ENCODE measurements around the gene KSR2. TPM values are rescaled to one million over a fixed set of nuclear protein-coding genes. Genes with fewer than 3 reads are reported as not detected.
"Not testable (repeated sequence)": the region's sequence is repeated elsewhere in the genome, so short reads cannot be mapped to it uniquely, and the experiment has no call there.

The KSR2 gene
- total and polyA plus RNA-seq, 4 experiments from 2014 or later, result 0.03 to 0.09 (median 0.06) TPM; not detected in 1

DNA sequence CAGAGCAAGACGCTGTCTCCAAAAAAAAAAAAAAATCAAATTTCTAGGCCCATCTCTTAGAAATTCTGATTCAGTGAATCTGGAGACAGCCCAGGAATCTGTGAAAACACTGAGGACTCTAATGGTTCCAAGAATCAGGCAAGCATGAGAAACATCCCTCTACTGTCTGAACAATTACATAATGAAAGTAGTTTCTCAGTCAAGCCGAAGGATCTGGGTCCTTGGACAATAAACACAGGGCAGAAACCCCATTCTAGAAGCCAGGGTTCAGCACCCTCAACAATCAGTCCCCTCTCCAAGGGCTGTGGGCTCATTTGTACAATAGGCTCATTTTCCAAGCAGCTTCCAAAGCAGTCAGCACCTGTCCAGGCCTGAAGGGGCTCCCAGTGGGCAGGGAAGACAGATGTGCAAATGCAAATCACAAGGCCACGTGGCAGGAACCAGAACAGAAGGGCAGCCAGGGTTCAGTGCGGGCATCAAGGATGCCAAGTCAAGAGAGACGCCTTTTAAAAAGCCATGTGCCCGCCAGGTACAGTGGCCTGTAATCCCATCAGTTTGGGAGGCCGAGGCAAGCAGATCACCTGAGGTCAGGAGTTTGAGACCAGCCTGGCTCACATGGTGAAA lies 96.1 kb downstream of the KSR2 start:
- CTCF ChIA-PET (ENCODE audit: partially characterized antibody), result interaction anchor here (0.7 to 3.8 kb wide), 7 partner anchors 14 to 504 kb away, joined by 3 to 50 read pairs (median 5); partner anchors contain the start of gene SUDS3
- H3K27me3 ChIP-seq (ENCODE audit: insufficient read depth, low read length), result no peaks in the 10 kb centered on the region
- peaks cover 6 to 14% (median 10%) of the 10 kb centered on the region in 4 donors for H3K4me1 Mint-ChIP-seq
- no peaks in the 10 kb centered on the region for H3K36me3 ChIP-seq (ENCODE audit: insufficient read depth, low read length)
- peaks cover 3 to 9% of the 10 kb centered on the region in 2 donors for H3K27me3 Mint-ChIP-seq
- H3K4me3 ChIP-seq (ENCODE audit: low read length in 2 of 2), result no peak overlapping the region
- H3K36me3 Mint-ChIP-seq, result no peaks in the 10 kb centered on the region
- no peak for DNase-seq
- POLR2A ChIA-PET (ENCODE audit: partially characterized antibody), result no interaction called here
- H3K4me1 ChIP-seq (ENCODE audit: insufficient read depth, low read length), result peaks cover 6% of the 10 kb centered on the region
- no peaks in the 10 kb centered on the region for H3K9me3 ChIP-seq (ENCODE audit: control insufficient read depth in 1 of 2, low read length in 2 of 2)
- no peaks in the 10 kb centered on the region for H3K9me3 Mint-ChIP-seq
- intact Hi-C loops (cut with micrococcal nuclease), result no loop called here
- no peak overlapping the region for H3K4me3 Mint-ChIP-seq
- no peak overlapping the region for H3K27ac ChIP-seq (ENCODE audit: low read depth, low read length)
- H3K27ac Mint-ChIP-seq, result no peak overlapping the region

DNA sequence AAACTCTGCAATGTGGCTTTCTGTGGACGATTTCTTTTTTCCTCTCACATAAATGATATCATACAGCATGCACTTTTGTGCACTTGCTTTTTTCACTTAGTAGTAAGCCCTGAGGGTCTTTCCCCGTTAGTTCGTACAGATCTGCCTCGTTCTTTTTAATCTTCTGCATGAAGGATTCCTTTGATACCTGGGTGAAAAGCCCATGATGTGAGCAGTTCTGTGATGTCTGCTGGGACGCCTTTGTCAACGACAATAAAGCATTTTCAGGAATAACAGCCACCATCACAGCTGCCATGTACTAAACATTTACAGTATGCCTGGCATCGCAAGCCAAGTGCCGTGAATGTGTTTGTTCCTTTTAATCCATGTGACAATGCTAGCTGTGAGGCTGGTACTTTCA lies 99.2 kb downstream of the KSR2 start:
- H3K4me3 Mint-ChIP-seq, result no peak overlapping the region
- no peaks in the 10 kb centered on the region for H3K36me3 ChIP-seq (ENCODE audit: insufficient read depth, low read length)
- peaks cover 0 to 1% of the 10 kb centered on the region in 2 donors for H3K27me3 Mint-ChIP-seq
- DNase-seq, result no peak
- ChIA-PET POLR2A (ENCODE audit: partially characterized antibody) (no interaction called here), CTCF (ENCODE audit: partially characterized antibody) (interaction anchor here (1.0 to 2.6 kb wide), 4 partner anchors 10 to 20 kb away, joined by 3 to 9 read pairs (median 8); no protein-coding TSS in a partner anchor)
- peaks cover 0 to 2% (median 0%) of the 10 kb centered on the region in 4 donors for H3K4me1 Mint-ChIP-seq
- intact Hi-C loops (cut with micrococcal nuclease), result no loop called here
- H3K4me1 ChIP-seq (ENCODE audit: insufficient read depth, low read length), result no peaks in the 10 kb centered on the region
- H3K9me3 ChIP-seq (ENCODE audit: control insufficient read depth in 1 of 2, low read length in 2 of 2), result no peaks in the 10 kb centered on the region
- H3K27me3 ChIP-seq (ENCODE audit: insufficient read depth, low read length), result no peaks in the 10 kb centered on the region
- no peaks in the 10 kb centered on the region for H3K9me3 Mint-ChIP-seq
- no peaks in the 10 kb centered on the region for H3K36me3 Mint-ChIP-seq
- H3K27ac ChIP-seq (ENCODE audit: low read depth, low read length), result no peak overlapping the region
- no peak overlapping the region for H3K27ac Mint-ChIP-seq
- no peak overlapping the region for H3K4me3 ChIP-seq (ENCODE audit: low read length in 2 of 2)

DNA sequence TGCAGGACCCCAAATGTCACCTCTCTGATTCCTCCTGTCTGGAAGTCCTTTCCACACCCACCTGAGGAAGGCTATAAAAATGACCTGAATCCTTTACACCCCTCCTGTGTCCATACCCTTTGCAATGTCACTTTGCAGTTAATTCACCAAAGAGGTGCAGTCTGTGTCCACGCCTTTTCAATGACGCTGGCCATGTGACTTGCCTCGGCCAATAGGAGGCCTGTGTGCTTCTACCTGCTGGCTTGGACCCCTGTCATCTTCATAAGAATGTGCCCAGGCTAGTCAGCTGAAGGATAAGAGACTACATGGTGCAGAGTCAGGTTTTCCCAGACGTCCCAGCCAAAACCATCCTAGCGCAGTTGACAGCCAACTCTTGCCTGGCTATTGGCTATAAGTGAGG lies 101.4 kb downstream of the KSR2 start:
- Histone ChIP-seq H3K4me3 (ENCODE audit: low read length in 2 of 2) (no peak overlapping the region), H3K36me3 (ENCODE audit: insufficient read depth, low read length) (no peaks in the 10 kb centered on the region), H3K4me1 (ENCODE audit: insufficient read depth, low read length) (no peaks in the 10 kb centered on the region), H3K9me3 (ENCODE audit: control insufficient read depth in 1 of 2, low read length in 2 of 2) (no peaks in the 10 kb centered on the region), H3K27me3 (ENCODE audit: insufficient read depth, low read length) (no peaks in the 10 kb centered on the region), H3K27ac (ENCODE audit: low read depth, low read length) (no peak overlapping the region)
- H3K27ac Mint-ChIP-seq, result no peak overlapping the region
- ChIA-PET CTCF (ENCODE audit: partially characterized antibody) (interaction anchor here (1.1 to 1.2 kb wide), 2 partner anchors 10 to 30 kb away, joined by 3 to 6 read pairs; no protein-coding TSS in a partner anchor), POLR2A (ENCODE audit: partially characterized antibody) (no interaction called here)
- H3K4me1 Mint-ChIP-seq, result no peaks in the 10 kb centered on the region
- H3K27me3 Mint-ChIP-seq, result peaks cover 6% of the 10 kb centered on the region in 2 donors
- DNase-seq, result no peak
- no peaks in the 10 kb centered on the region for H3K36me3 Mint-ChIP-seq
- H3K9me3 Mint-ChIP-seq, result no peaks in the 10 kb centered on the region
- intact Hi-C loops (cut with micrococcal nuclease), result no loop called here
- H3K4me3 Mint-ChIP-seq, result no peak overlapping the region

DNA sequence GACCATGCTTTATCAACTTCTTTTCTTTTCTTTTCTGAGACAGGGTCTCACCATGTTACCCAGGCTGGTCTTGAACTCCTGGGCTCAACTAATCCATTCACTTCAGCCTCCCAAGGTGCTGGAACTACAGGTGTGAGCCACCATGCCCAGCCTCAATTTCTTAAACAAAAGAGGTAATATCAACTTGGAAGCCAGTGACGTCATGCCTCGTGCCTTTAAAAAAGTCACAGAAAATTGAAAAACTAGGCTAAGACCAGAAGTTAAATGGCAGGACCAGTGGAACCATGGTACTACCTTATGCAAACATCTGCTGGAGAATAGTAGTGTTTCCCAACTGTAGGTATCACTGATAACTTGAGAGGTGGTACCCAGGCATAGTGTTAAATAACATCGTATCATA lies 103.3 kb downstream of the KSR2 start:
- Mint-ChIP-seq H3K27ac (no peak overlapping the region), H3K36me3 (no peaks in the 10 kb centered on the region), H3K4me1 (no peaks in the 10 kb centered on the region), H3K4me3 (no peak overlapping the region), H3K27me3 (peaks cover 6% of the 10 kb centered on the region in 2 donors), H3K9me3 (no peaks in the 10 kb centered on the region)
- POLR2A ChIA-PET (ENCODE audit: partially characterized antibody), result no interaction called here
- CTCF ChIA-PET (ENCODE audit: partially characterized antibody), result interaction anchor here (1.0 kb wide), 1 partner anchor 10 kb away, joined by 4 read pairs; no protein-coding TSS in a partner anchor
- Histone ChIP-seq H3K9me3 (ENCODE audit: control insufficient read depth in 1 of 2, low read length in 2 of 2) (no peaks in the 10 kb centered on the region), H3K4me1 (ENCODE audit: insufficient read depth, low read length) (no peaks in the 10 kb centered on the region), H3K36me3 (ENCODE audit: insufficient read depth, low read length) (no peaks in the 10 kb centered on the region), H3K27me3 (ENCODE audit: insufficient read depth, low read length) (no peaks in the 10 kb centered on the region), H3K4me3 (ENCODE audit: low read length in 2 of 2) (no peak overlapping the region), H3K27ac (ENCODE audit: low read depth, low read length) (no peak overlapping the region)
- intact Hi-C loops (cut with micrococcal nuclease), result no loop called here
- no peak for DNase-seq

DNA sequence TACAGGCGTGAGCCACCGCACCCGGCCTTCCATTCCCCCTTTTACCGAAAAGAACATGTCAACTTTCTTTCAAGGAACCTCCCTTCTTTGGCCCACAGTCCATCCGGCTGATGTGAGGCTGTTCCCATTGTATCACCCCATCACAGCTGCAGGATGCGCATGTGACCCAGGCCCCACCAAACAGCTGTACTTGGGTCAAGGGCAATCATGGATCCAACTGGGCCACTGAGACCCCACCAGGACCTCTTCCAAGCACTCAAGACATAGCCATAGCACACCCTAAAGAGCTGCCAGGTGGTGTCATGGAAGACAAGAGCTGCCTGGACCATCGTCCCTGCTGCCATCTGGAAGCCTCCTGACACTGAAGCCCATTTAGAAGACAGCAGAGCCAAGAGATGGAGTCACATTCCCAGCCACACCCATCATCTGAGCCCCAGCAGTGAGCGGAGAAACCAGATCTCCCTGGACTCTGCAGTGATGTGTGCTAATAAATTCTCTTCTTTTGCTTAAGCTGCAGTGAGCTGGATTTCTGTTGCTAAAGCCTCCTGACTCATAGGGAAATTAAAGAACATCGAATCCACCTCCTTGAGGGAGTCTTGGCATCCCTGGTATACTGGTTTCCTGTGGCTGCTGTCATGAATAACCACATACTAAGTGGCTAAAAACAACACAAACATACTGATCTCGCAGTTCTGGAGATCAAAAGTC lies 105.6 kb downstream of the KSR2 start:
- no peak for DNase-seq
- H3K4me3 ChIP-seq (ENCODE audit: low read length in 2 of 2), result no peak overlapping the region
- Mint-ChIP-seq H3K36me3 (no peaks in the 10 kb centered on the region), H3K27me3 (peaks cover 6% of the 10 kb centered on the region in 2 donors), H3K9me3 (no peaks in the 10 kb centered on the region), H3K4me1 (no peaks in the 10 kb centered on the region), H3K4me3 (no peak overlapping the region), H3K27ac (no peak overlapping the region)
- H3K36me3 ChIP-seq (ENCODE audit: insufficient read depth, low read length), result no peaks in the 10 kb centered on the region
- peaks cover under 1% of the 10 kb centered on the region for H3K4me1 ChIP-seq (ENCODE audit: insufficient read depth, low read length)
- POLR2A ChIA-PET (ENCODE audit: partially characterized antibody), result no interaction called here
- H3K9me3 ChIP-seq (ENCODE audit: control insufficient read depth in 1 of 2, low read length in 2 of 2), result no peaks in the 10 kb centered on the region
- CTCF ChIA-PET (ENCODE audit: partially characterized antibody), result no interaction called here
- intact Hi-C loops (cut with micrococcal nuclease), result no loop called here
- H3K27me3 ChIP-seq (ENCODE audit: insufficient read depth, low read length), result no peaks in the 10 kb centered on the region
- no peak overlapping the region for H3K27ac ChIP-seq (ENCODE audit: low read depth, low read length)

DNA sequence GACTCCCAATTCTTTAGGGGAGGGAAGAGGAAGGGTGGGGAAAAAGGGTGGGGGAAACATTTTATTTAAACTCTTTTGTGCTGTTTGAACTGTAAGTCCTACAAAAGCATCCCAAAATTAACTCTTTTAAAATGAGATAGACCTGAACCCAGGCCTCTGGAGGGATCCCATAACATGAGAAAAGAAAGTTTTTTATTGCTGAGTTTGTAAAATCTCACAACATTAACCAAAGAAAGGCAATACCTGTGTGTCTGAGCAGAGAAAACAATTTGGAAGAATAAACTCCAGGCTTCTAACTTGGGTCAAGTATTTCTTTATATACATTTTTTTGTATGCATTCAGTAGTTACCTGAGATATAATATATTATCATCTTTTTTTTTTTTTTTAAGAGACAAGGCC lies 107.1 kb downstream of the KSR2 start:
- Mint-ChIP-seq H3K4me3 (no peak overlapping the region), H3K36me3 (no peaks in the 10 kb centered on the region), H3K4me1 (peaks cover 0 to 2% (median 0%) of the 10 kb centered on the region in 4 donors), H3K9me3 (no peaks in the 10 kb centered on the region), H3K27me3 (peaks cover 6 to 8% of the 10 kb centered on the region in 2 donors), H3K27ac (no peak overlapping the region)
- ChIA-PET POLR2A (ENCODE audit: partially characterized antibody) (no interaction called here), CTCF (ENCODE audit: partially characterized antibody) (interaction anchor here (1.0 kb wide), 1 partner anchor 12 kb away, joined by 3 read pairs; no protein-coding TSS in a partner anchor)
- intact Hi-C loops (cut with micrococcal nuclease), result no loop called here
- Histone ChIP-seq H3K27me3 (ENCODE audit: insufficient read depth, low read length) (no peaks in the 10 kb centered on the region), H3K4me3 (ENCODE audit: low read length in 2 of 2) (no peak overlapping the region), H3K27ac (ENCODE audit: low read depth, low read length) (no peak overlapping the region), H3K36me3 (ENCODE audit: insufficient read depth, low read length) (no peaks in the 10 kb centered on the region), H3K9me3 (ENCODE audit: control insufficient read depth in 1 of 2, low read length in 2 of 2) (no peaks in the 10 kb centered on the region), H3K4me1 (ENCODE audit: insufficient read depth, low read length) (peaks cover 5% of the 10 kb centered on the region)
- no peak for DNase-seq

DNA sequence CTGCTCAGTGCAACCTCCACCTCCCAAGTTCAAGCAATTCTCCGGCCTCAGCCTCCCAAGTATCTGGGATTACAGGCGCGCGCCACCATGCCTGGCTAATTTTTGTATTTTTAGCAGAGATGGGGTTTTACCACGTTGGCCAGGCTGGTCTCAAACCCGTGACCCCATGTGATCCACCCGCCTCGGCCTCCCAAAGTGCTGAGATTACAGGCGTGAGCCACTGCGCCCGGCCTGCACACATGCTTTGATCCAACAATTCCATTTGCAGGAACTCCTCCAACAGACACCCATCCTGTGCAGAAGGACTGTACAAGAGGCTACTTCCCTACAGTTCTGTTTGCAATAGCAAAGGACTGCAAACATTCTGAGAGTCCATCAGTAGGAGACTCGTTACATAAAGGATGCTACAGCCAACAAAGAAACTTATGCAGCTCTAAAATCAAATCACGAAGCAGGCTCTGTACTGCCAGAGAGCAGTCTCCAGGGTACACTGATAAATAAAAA lies 108.0 kb downstream of the KSR2 start:
- H3K27me3 Mint-ChIP-seq; DNase-seq; H3K27ac ChIP-seq (ENCODE audit: low read depth, low read length); H3K9me3 ChIP-seq (ENCODE audit: control insufficient read depth in 1 of 2, low read length in 2 of 2); H3K4me3 ChIP-seq (ENCODE audit: low read length in 2 of 2); POLR2A ChIA-PET (ENCODE audit: partially characterized antibody); H3K4me1 Mint-ChIP-seq; H3K36me3 Mint-ChIP-seq; intact Hi-C loops (cut with micrococcal nuclease); H3K4me1 ChIP-seq (ENCODE audit: insufficient read depth, low read length); H3K4me3 Mint-ChIP-seq; H3K9me3 Mint-ChIP-seq; H3K27me3 ChIP-seq (ENCODE audit: insufficient read depth, low read length); H3K36me3 ChIP-seq (ENCODE audit: insufficient read depth, low read length): not testable (repeated sequence)
- peak overlapping the region in 1 of 7 donors; percentile 48 for H3K27ac Mint-ChIP-seq
- CTCF ChIA-PET (ENCODE audit: partially characterized antibody), result interaction anchor here (0.7 to 5.3 kb wide), 4 partner anchors 12 to 213 kb away, joined by 3 to 38 read pairs (median 4); no protein-coding TSS in a partner anchor

Data from CD4-positive, alpha-beta memory T cell (primary cell).